ENCODE results near the gene TMA16. TPM values are rescaled to one million over a fixed set of nuclear protein-coding genes. Genes with fewer than 3 reads are reported as not detected.
A peak's percentile ranks its signal among the peaks of the same experiment; 100 is the strongest.
"Not testable (repeated sequence)": the region's sequence is repeated elsewhere in the genome, so short reads cannot be mapped to it uniquely, and the experiment has no call there.

The TMA16 gene
- 26.2 and 41.0 TPM in 2 replicates for total RNA-seq (2014; rRNA removed; shearing (Covaris generic))

GRCh38 chr4:163494360-163495241 lies at the start of gene TMA16:
TMA16 (plus strand) TSS chr4:163494690; CDS start chr4:163494802, 112 bp downstream.
- H3K9me3 ChIP-seq (replicated peaks), result no peaks in the 10 kb centered on the region
- H3K27me3 ChIP-seq (replicated peaks), result peaks cover 6% of the 10 kb centered on the region; the same call in 1 of the 2 replicates
- H3K27ac ChIP-seq, result peak within 1 kb of the TSS; percentile 79
- peaks cover 5% of the 10 kb centered on the region for H3K4me1 ChIP-seq (replicated peaks)
- peak; percentile 90 to 91 for DNase-seq (ENCODE audit: low read depth in 1 of 2, low spot score in 2 of 2)
- peaks cover 4% of the 10 kb centered on the region; the same call in 1 of the 2 replicates for H3K36me3 ChIP-seq
- peak within 1 kb of the TSS; percentile 73 for H3K4me3 ChIP-seq

DNA sequence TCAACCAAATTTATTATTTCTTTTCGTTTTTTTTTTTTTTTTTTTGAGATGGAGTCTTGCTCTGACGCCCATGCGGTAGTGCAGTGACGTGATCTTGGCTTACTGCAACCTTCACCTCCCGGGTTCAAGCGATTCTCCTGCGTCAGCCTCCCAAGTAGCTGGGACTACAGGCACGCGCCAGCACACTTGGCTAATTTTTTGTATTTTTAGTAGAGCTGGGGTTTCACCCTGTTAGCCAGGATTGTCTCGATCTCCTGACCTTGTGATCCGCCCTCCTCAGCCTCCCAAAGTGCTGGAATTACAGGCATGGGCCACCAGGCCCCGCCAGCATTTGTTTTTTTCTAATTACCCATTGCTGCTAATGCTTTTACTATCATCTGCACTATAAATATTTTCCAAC lies 47.5 kb upstream of the TMA16 start:
- not testable (repeated sequence) for H3K27me3 ChIP-seq (replicated peaks); H3K36me3 ChIP-seq; DNase-seq (ENCODE audit: low read depth in 1 of 2, low spot score in 2 of 2); H3K4me1 ChIP-seq (replicated peaks); H3K9me3 ChIP-seq (replicated peaks); H3K4me3 ChIP-seq; H3K27ac ChIP-seq

DNA sequence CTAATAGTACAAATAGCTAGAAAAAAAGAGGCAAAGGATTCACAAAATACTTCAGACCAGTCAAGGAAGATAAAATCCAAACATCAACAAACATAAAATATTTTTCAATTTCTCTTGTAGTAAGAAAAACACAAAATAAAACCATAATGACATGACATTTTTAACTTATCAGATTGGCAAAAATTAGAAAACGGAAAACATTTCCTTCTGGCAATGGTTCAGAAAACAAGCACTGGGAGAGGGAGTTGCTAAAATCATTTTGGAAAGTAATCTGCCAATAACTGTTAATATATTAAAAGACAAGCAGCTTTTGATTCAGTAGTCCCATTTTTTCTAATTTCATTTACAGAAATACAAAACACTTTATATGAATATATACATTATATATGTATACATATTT lies 47.0 kb upstream of the TMA16 start:
- Histone ChIP-seq H3K4me1 (replicated peaks) (no peaks in the 10 kb centered on the region), H3K36me3 (no peaks in the 10 kb centered on the region), H3K9me3 (replicated peaks) (no peaks in the 10 kb centered on the region), H3K27ac (no peak overlapping the region), H3K4me3 (no peak overlapping the region), H3K27me3 (replicated peaks) (no peaks in the 10 kb centered on the region; the same call in 1 of the 2 replicates)
- no peak for DNase-seq (ENCODE audit: low read depth in 1 of 2, low spot score in 2 of 2)

DNA sequence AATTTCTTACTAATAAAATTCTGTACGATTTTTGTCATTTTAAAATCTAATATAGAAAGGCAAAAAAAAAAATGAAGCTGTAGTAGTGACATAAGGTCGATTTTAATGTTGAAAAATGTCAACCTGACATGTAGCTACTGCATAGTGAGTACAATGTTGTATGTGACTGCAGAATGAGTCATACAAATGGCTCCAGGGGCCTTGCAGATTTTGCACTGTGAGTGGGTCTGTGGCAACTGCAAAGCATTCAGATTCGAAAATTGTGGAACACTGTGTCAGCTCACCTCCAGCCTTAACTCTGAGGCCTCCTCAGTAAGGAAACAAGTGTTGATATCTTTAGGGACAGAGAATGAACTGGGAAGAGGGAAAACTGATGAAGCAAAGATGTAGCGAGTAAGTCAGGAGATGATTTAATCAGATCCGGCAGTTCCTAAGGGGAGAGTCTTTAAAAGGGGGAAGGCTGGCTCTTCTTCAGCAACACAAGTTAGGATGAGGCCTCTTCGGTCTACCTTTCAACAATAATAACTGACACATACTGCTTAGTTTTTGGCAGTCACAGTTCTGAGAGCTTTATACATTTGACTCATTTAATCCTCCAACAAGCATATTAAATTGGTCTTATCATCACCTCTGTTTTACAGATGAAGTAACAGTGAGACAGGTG lies 45.8 kb upstream of the TMA16 start:
- H3K9me3 ChIP-seq (replicated peaks), result no peaks in the 10 kb centered on the region
- H3K4me1 ChIP-seq (replicated peaks), result no peaks in the 10 kb centered on the region
- DNase-seq (ENCODE audit: low read depth in 1 of 2, low spot score in 2 of 2), result peak in 1 of 2 experiments; percentile 1
- no peak overlapping the region for H3K4me3 ChIP-seq
- H3K36me3 ChIP-seq, result no peaks in the 10 kb centered on the region
- H3K27me3 ChIP-seq (replicated peaks), result no peaks in the 10 kb centered on the region; the same call in 1 of the 2 replicates
- H3K27ac ChIP-seq, result no peak overlapping the region

DNA sequence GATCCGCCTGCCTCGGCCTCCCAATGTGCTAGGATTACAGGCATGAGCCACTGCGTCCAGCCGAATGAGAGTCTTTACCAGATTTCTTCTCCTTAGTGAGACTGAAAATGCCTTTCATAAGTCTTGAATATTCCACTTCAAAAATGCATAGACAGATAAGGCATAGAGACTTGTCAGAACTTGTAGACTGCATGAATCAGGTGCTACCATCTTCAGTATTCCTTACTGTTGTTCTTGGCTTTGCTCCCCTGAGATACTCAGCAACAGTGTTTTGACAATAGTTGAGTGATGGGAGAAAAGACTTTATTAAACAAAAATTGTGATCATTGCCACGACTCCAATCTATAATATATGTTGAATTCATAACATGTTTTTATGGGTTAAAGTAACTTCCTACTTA lies 31.9 kb upstream of the TMA16 start:
- Histone ChIP-seq H3K4me1 (replicated peaks) (no peaks in the 10 kb centered on the region), H3K36me3 (no peaks in the 10 kb centered on the region), H3K4me3 (no peak overlapping the region), H3K9me3 (replicated peaks) (no peaks in the 10 kb centered on the region), H3K27ac (no peak overlapping the region), H3K27me3 (replicated peaks) (peaks cover 13% of the 10 kb centered on the region)
- DNase-seq (ENCODE audit: low read depth in 1 of 2, low spot score in 2 of 2), result no peak

DNA sequence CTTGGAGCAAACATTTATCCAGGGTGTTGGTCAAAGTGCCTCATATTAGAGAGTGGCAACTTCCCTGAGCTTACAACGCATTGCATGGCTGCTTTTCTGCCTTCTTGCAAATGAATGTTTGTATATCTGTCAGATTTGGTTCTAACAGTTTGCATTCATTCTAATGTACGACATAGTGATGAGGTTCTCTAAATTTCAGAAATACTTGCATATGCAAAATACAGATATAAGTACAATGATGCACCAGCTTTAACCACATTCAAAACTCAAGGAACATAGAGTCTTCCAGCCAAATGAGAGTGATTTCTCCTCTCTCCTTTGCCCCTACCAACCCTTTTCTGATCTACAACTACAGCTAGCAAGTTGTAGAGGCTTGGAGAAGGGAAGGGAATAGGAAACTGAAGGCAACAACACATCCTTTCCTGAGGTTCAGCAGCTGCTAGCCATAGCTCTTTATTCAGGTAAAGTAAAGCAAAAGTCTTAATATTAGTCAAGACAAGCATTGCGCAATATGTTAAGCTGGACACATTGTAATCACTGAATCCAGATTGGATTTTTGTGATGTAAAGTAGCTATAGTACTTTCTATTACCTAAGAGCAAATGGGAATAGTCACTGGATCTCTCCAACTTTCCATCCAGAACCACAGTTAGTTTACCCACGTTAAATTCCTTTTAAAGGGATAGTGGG lies 27.3 kb upstream of the TMA16 start:
- Histone ChIP-seq H3K36me3 (no peaks in the 10 kb centered on the region), H3K27me3 (replicated peaks) (no peaks in the 10 kb centered on the region; the same call in none of the 2 replicates), H3K4me3 (no peak overlapping the region), H3K4me1 (replicated peaks) (no peaks in the 10 kb centered on the region), H3K9me3 (replicated peaks) (no peaks in the 10 kb centered on the region), H3K27ac (no peak overlapping the region)
- no peak for DNase-seq (ENCODE audit: low read depth in 1 of 2, low spot score in 2 of 2)

DNA sequence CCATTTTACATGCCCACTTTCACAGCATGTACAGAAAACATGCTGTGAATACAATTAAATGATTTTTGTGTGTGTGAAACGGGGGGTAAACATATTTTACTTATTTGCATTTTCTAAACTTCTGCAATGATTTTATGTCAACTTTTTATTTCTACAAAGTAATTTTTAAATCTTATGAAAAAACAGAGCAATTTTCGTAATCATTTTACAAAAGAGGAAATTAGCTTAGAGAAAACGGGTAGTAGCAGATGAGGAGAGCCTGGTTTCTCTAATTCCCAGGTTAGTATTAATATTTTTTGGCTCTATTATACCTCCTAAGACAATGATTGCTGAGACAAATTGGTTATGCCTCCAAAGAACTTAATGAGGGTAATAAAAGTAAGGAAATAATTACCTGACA lies 24.1 kb upstream of the TMA16 start:
- no peak overlapping the region for H3K27ac ChIP-seq
- H3K9me3 ChIP-seq (replicated peaks), result no peaks in the 10 kb centered on the region
- H3K27me3 ChIP-seq (replicated peaks), result no peaks in the 10 kb centered on the region; the same call in none of the 2 replicates
- H3K4me3 ChIP-seq, result no peak overlapping the region
- H3K4me1 ChIP-seq (replicated peaks), result no peaks in the 10 kb centered on the region
- no peaks in the 10 kb centered on the region for H3K36me3 ChIP-seq
- DNase-seq (ENCODE audit: low read depth in 1 of 2, low spot score in 2 of 2), result no peak

DNA sequence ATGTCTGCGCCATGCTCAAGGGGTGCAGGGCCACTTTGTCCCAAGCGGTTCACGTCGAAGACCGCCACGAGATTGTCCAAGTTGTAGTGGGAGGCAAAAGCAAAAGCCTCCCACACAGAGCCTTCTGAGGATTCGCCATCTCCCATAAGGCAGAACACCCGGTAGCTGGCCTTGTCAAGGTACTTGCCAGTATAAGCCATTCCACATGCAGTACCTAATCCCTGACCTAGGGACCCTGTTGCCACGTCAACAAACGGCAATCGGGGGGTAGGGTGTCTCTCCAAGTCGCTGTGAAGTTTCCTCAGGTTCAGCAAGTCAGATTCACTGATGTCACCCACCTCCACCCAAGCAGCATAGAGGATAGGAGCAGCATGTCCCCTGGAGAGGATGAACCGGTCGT lies 21.4 kb upstream of the TMA16 start:
- Histone ChIP-seq H3K27me3 (replicated peaks) (no peaks in the 10 kb centered on the region; the same call in none of the 2 replicates), H3K36me3 (no peaks in the 10 kb centered on the region), H3K9me3 (replicated peaks) (no peaks in the 10 kb centered on the region), H3K4me3 (no peak overlapping the region), H3K27ac (no peak overlapping the region), H3K4me1 (replicated peaks) (no peaks in the 10 kb centered on the region)
- no peak for DNase-seq (ENCODE audit: low read depth in 1 of 2, low spot score in 2 of 2)

- H3K4me1 ChIP-seq (replicated peaks), result no peaks in the 10 kb centered on the region
- no peak for DNase-seq (ENCODE audit: low read depth in 1 of 2, low spot score in 2 of 2)
- H3K4me3 ChIP-seq, result no peak within 1 kb of the TSS
- H3K27me3 ChIP-seq (replicated peaks), result no peaks in the 10 kb centered on the region; the same call in none of the 2 replicates
- H3K27ac ChIP-seq, result no peak within 1 kb of the TSS
- H3K9me3 ChIP-seq (replicated peaks), result no peaks in the 10 kb centered on the region
- H3K36me3 ChIP-seq, result no peaks in the 10 kb centered on the region
Observed at GRCh38 chr4:163473576-163473975, 20.9 kb upstream of the TMA16 start, which contains the start of gene TKTL2. TKTL2 (minus strand) TSS chr4:163473754; CDS start chr4:163473734, 20 bp downstream.

- no peak overlapping the region for H3K4me3 ChIP-seq
- no peaks in the 10 kb centered on the region; the same call in none of the 2 replicates for H3K27me3 ChIP-seq (replicated peaks)
Observed at GRCh38 chr4:163474027-163474426, 20.5 kb upstream of the TMA16 start.

DNA sequence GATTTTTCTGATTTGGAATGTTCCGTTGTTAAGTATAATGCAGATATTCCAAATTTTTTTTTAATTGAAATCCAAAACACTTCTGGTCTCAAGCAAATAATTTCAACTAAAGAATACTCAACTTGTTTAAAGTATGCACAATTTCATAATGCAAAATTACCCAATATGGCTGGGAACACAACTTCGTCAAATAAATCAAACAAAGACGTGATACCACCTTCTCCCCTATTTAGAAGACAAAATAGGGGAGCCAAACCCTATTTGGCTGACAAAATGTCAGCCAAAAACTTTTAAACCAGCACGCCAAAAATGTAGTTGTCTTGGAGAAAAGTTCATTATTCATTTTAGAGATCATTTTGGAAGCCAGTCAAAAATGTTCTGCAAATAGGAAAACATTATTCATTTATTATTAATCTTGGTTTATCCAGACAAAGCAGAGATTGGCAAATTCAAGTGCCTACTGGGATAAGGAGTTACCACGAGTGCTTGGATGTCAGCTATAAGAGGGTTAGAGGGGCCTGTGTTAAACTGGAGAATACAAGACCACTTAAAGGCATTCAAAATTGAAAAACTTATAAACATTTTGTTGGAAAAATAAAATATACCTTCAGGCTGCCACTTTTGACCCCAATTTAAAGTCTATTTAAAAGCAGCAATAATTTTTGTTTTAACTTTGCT lies 17.6 kb upstream of the TMA16 start:
- no peak for DNase-seq (ENCODE audit: low read depth in 1 of 2, low spot score in 2 of 2)
- Histone ChIP-seq H3K27ac (no peak overlapping the region), H3K4me3 (no peak overlapping the region), H3K9me3 (replicated peaks) (no peaks in the 10 kb centered on the region), H3K36me3 (no peaks in the 10 kb centered on the region), H3K4me1 (replicated peaks) (no peaks in the 10 kb centered on the region), H3K27me3 (replicated peaks) (peaks cover 16% of the 10 kb centered on the region; the same call in 1 of the 2 replicates)

More at GRCh38 chr4:163474027-163474426, 20.5 kb upstream of the TMA16 start:
- Histone ChIP-seq H3K9me3 (replicated peaks) (no peaks in the 10 kb centered on the region), H3K36me3 (no peaks in the 10 kb centered on the region), H3K27ac (no peak overlapping the region), H3K4me1 (replicated peaks) (no peaks in the 10 kb centered on the region)
- DNase-seq (ENCODE audit: low read depth in 1 of 2, low spot score in 2 of 2), result no peak

DNA sequence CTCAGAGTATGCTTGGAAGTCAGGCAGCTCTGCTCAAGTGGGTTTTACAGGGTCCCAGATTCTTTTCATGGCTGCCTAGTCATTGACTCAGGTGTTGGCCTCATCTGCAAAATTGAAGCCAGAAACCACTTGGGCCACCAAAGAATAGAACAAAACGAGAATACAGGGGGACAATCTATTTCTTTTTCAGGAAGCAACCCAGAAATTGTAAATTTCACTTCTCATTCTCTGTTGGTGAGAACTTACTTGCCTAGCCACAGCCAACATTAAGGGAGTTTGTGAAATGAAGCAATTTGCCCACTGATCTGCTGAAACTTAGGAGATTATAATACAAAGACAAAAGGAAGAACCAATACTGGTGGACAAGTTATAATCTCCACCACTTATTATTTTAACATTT lies 12.3 kb upstream of the TMA16 start:
- Histone ChIP-seq H3K4me1 (replicated peaks) (no peaks in the 10 kb centered on the region), H3K4me3 (no peak overlapping the region), H3K9me3 (replicated peaks) (no peaks in the 10 kb centered on the region), H3K27me3 (replicated peaks) (peaks cover 37% of the 10 kb centered on the region), H3K36me3 (no peaks in the 10 kb centered on the region), H3K27ac (no peak overlapping the region)
- no peak for DNase-seq (ENCODE audit: low read depth in 1 of 2, low spot score in 2 of 2)

DNA sequence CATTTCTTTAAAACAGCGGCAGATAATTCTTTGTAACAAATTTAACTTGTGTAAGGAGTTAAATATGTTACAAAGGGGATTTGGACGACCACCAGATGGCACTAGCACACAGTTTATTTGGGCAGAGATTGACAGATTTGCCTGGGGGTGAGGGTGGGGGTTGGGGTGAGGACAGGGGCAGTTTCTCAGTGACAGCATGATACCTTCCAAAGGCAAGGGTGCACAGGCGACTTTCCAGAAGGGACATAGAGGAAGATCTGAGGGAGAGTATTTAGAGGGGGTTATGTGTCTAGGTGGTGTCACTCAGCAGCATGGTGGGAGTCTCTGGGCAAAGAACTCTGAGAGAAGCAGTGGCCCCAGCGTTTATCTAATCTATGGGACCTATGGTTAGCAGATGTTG lies 9.6 kb upstream of the TMA16 start:
- H3K9me3 ChIP-seq (replicated peaks), result no peaks in the 10 kb centered on the region
- DNase-seq (ENCODE audit: low read depth in 1 of 2, low spot score in 2 of 2), result peak; percentile 26 to 50

More for the DNA sequence above, 9.6 kb upstream of the TMA16 start:
- Histone ChIP-seq H3K27me3 (replicated peaks) (peaks cover 39% of the 10 kb centered on the region), H3K36me3 (no peaks in the 10 kb centered on the region), H3K4me3 (no peak overlapping the region), H3K27ac (no peak overlapping the region), H3K4me1 (replicated peaks) (no peaks in the 10 kb centered on the region)

Measured in SJSA1 (cell line).